GM18502 (cell line): ENCODE data around the gene NAXD.

ENCODE experiments used
- ATAC-seq: cut with Tn5 transposase; IDR thresholded peaks from one replicate; pipeline ENCODE4 v1.9.1; 2021; ENCODE audit warnings: mild to moderate bottlenecking; ENCODE audit not compliant: unreplicated experiment, poor library complexity

Gene NAXD

DNA sequence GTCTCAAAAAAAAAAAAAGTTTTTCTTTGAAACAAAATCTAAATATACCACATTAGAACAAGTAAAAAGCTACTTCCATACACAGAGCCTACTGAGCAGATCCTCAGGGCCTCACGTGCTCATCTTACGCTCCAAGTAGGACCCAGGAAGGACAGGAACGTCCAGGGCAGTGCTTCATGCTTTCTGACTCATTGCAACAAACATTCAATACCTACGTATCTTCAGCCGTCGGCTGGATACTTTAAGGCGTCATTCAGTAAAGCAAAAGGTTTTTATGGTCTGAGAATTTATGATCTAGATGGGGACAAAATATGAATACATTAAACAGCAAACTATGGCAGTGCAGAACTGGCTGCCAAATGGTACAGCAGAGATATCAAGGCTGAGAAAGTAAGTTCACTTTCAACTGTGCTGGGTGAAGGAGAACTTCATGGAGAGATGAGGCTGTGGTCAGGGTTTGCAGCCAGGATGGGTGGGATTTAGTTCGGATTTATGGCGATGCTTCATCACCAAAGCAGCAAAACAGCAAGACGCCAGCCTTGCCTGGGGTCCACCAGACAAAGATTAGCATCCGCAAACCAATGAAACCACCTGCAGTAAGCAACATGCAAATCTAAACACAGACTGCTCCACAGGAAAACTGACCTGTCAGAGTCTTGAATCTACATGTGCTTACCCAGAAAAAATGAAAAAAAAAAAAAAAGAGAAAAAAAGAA lies 70.1 kb downstream of the NAXD start:
- no peak for ATAC-seq

DNA sequence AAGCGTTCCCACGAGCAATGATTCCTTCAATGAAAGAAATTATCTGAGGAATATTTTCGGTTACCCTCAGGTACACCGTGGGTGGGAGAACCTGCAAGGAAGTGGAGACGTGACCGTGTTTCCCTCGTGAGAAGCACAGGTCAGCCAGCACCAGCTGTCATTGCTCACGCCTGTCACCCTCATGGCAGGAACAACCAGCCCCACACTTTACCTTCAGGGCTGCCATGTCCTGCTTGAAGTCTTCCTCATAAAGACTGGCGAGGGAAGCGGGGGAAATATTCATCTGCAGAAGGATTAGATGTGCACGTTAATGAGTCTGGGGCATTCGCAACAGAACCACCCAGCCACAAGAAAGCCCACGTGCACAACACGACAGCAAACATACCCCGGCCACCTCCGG lies 72.4 kb downstream of the NAXD start:
- no peak for ATAC-seq

DNA sequence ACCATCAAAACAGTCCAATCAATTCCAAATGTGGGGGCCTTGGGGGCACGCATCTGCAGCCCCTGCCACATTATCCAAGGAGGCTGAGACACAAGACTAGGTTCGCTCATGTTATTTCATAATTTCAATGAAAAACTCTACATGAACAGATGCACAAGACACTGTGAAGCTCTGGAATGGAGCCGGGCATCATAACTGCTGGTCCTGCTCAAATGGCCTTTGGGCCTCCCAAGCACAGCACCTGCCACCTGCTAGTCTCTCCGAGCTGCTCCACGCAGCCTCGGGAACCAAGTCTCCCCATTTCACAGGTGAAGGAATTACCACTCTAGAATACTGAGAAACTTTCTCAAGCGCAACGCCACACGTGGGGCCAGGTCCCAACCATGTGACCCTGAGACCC lies 73.7 kb downstream of the NAXD start:
- ATAC-seq: no peak
